Keratinocyte (primary cell): Measurements from ENCODE around the gene NMNAT2.

Experiments
- EZH2 ChIP-seq: IDR thresholded peaks from one replicate; pipeline ENCODE4 v1.6.1; 2012; ENCODE audit warnings: inconsistent platforms, mild to moderate bottlenecking, low read length, moderate library complexity
- TF ChIP-seq, protein P1 (sequence below), 3 experiments: IDR thresholded peaks in 1 of 3; conservative IDR thresholded peaks in 1 of 3; optimal IDR thresholded peaks in 1 of 3; 2 replicates in 2 of 3; 3 replicates in 1 of 3; pipeline versions ENCODE3 to v1.5.1; 2011; ENCODE audit warnings: low read length in 3 of 3, mild to moderate bottlenecking in 3 of 3, moderate library complexity in 2 of 3, control low read depth in 1 of 3, inconsistent platforms in 1 of 3; ENCODE audit not compliant: insufficient read depth in 2 of 3; ENCODE audit errors: extremely low read depth in 1 of 3

DNA sequence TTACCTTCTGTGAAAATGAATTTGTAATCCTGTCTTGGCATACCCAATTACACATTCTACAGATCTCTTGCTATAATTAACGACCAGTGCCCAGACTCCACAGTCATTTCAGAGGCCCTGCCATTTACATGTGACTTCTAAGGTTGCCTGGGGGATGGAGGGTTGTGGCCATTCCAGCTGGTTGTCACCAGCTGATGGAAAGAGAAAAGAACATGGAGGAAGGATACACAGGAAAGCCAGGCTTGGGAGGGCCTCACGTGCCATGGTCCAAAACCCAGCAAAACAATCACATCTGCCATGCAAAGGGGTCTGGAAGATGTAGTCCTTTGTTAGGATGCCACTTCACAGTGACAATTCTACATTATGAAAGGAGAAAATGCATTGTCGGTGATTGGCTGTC lies 172.8 kb downstream of the NMNAT2 start:
- TF ChIP-seq, protein P1, sequence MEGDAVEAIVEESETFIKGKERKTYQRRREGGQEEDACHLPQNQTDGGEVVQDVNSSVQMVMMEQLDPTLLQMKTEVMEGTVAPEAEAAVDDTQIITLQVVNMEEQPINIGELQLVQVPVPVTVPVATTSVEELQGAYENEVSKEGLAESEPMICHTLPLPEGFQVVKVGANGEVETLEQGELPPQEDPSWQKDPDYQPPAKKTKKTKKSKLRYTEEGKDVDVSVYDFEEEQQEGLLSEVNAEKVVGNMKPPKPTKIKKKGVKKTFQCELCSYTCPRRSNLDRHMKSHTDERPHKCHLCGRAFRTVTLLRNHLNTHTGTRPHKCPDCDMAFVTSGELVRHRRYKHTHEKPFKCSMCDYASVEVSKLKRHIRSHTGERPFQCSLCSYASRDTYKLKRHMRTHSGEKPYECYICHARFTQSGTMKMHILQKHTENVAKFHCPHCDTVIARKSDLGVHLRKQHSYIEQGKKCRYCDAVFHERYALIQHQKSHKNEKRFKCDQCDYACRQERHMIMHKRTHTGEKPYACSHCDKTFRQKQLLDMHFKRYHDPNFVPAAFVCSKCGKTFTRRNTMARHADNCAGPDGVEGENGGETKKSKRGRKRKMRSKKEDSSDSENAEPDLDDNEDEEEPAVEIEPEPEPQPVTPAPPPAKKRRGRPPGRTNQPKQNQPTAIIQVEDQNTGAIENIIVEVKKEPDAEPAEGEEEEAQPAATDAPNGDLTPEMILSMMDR (optimal IDR thresholded peaks at IDR 0.05 in 1 of 3, IDR thresholded peaks at IDR 0.05 in 1 of 3, conservative IDR thresholded peaks at IDR 0.05 in 1 of 3; ENCODE audit: extremely low read depth in 1 of 3, insufficient read depth in 2 of 3, low read length in 3 of 3): no peak
- TF ChIP-seq EZH2: no peak
